SIG-M5 (cell line): ENCODE measurements around the gene SUPT4H1.

Experiments
- DNase-seq: peaks from one replicate; lab custom pipeline; 2025; lab: John Stamatoyannopoulos, UW

The SUPT4H1 gene

GRCh38 chr17:58317421-58318064 lies 34.5 kb downstream of the SUPT4H1 start:
- DNase-seq: no peak

DNA sequence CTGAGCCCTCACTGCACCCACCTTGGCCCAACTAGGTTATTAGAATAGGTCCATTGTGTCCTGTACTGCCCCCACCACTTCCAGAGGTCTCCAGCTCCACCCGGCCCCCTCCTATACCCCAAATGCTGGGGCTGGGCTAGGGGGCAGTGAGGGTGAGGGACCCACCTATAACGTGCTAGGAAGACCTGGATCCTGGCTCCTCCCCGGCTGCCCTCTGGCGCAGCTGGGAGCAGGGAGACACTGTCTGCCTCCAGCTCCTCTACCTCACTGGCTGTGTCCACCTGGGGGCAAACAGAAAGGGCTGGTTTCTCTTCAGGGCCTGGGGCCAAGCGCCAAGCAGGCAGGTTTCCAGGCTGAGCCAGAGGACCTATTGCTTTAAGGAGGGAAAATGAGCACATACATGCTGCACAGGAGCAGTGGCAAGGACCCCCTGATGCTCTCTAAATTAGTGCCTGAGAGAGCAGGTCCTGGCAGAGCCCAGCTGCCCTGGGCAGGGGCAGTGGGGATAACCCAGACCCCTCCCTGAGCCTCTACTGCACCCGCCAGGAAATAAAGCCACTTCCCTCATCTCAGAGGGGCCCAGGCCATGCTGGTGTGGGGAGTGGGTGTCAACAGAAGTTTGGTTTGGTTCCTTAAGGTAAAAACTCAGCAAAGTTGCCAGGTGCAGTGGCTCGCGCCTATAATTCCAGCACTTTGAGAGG lies 35.6 kb downstream of the SUPT4H1 start:
- DNase-seq: no peak

GRCh38 chr17:58315750-58316149 lies 36.3 kb downstream of the SUPT4H1 start:
- no peak for DNase-seq

- DNase-seq: no peak
These were observed 36.7 kb downstream of the SUPT4H1 start for GRCh38 chr17:58315281-58315711.

DNA sequence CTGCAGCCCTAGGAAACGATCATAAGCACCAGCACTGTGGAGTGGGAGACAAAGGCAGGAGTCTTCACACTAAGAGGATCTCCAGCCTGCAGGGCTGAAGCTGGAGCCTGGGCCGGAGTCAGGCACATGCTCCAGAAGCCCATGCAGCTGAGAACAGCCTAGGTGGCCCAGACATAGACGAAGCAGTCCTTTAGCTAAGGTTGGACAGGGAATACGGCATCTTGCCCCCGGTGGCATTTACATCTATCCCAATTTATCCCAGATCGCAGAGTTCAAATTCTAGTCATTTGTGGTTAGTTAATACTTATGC lies 37.3 kb downstream of the SUPT4H1 start:
- DNase-seq: no peak

GRCh38 chr17:58313815-58314705 lies 37.9 kb downstream of the SUPT4H1 start:
- DNase-seq: no peak

- no peak for DNase-seq
These were observed 39.2 kb downstream of the SUPT4H1 start for GRCh38 chr17:58312829-58313228.

DNA sequence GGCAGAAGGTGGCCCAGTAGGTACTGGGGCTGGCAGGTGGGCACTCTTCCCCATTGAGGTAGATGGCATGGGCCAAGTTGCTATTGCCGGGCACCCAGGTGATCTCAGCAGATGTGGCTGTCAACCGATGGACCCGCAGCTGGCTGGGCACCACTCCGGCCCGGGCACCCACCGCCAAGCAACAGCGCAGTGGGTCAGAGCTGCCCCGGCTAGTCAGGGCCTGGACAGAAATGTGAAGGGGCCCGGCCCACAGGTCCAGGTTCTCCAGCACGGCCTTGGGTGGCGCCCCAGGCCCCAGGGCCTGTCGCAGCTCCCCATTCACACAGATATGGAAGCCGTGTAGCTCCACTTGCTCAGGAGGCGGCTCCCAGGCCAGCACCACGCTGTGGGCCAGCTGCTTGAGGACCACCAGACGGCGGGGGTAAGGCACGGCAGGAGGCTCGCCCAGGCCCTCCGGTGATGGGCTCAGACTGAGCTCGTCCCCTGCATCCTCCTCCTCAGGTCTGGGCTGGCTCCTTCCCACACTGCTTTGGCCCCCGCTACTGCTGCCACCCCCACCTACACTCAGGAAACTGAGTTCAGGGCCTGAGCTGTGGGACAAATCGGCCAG lies 39.9 kb downstream of the SUPT4H1 start:
- no peak for DNase-seq

DNA sequence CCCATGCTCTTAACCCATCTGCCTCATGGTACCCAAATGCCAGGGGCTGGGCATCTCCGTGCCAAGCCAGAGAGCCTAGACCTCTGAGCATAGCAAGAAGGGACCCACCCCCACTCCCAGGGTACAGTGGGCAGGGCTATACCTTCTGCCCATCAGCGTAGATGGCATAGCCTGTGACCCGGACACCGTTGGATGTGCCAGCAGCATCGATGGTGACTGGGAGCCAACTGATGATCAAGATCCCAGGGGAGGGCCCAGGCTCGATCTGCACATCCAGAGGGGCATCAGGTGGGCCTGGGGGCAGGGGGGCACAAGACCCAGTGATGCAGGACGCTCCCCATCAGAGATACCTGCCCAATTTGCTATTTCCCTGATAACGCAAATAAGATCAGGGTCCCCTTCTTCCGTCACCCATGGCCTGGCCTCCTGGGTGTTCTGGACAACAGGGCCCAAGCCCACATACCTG lies 40.5 kb downstream of the SUPT4H1 start:
- DNase-seq: no peak

- no peak for DNase-seq
These were observed 41.2 kb downstream of the SUPT4H1 start for GRCh38 chr17:58310511-58311428.

DNA sequence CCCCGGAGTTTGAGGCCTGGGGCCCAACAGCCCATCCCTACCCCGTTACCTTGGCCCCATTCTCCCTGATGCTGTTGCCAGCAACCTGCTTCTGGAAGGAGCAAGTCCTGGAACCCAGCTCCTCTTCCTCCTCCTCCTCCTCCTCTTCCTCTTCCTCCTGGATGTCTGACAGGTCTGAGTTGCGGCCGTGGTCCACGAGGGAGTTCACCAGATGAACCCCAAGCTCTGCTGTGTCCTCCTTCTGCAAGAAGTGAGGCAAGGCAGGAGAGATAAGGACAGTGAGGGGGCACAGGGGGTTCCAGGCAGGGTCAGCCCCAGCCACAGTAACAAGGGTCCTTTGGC lies 42.1 kb downstream of the SUPT4H1 start:
- DNase-seq: no peak

- no peak for DNase-seq
These were observed 42.8 kb downstream of the SUPT4H1 start for GRCh38 chr17:58308985-58309917.

DNA sequence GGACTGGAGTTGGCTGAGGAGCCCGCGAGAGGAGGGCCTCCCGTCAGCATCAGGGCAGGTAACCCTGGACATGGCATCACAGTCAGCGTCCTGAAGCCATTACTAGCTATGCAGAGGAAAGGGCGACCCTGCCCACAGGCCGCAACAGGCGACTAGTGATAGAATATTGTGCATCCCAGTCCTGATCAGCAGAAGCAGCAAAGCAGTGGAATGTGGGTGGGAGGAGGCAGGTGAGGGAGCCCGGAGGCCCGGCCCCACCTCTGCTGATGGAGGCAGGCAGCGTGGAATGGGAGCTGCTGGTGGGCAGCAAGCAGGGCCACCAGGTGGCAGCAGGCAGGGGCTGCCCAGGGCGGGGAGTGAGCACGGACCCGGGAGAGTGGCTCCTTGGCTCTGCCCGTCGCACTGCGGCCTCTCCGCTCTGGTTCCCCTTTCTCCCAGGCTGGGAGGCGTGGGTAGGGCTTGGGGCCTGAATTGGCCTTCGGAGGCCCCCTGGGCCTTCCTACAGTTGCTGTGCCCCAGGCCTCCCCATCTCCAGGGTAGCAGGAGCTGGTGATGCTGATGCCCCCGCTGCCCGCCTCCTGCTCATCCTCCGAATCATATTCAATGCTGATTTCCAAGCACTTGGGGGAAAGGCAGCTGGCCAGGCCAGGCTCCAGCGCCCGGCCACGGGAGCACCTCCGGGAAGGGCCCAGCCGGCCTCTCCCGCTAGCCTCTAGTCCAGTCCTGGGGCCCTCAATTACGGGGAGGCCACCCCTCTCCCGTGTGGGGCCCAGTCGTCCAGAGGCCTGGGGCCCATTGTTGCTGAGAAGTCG lies 43.6 kb downstream of the SUPT4H1 start:
- DNase-seq: no peak

- no peak for DNase-seq
These were observed 44.4 kb downstream of the SUPT4H1 start for GRCh38 chr17:58307468-58308172.

DNA sequence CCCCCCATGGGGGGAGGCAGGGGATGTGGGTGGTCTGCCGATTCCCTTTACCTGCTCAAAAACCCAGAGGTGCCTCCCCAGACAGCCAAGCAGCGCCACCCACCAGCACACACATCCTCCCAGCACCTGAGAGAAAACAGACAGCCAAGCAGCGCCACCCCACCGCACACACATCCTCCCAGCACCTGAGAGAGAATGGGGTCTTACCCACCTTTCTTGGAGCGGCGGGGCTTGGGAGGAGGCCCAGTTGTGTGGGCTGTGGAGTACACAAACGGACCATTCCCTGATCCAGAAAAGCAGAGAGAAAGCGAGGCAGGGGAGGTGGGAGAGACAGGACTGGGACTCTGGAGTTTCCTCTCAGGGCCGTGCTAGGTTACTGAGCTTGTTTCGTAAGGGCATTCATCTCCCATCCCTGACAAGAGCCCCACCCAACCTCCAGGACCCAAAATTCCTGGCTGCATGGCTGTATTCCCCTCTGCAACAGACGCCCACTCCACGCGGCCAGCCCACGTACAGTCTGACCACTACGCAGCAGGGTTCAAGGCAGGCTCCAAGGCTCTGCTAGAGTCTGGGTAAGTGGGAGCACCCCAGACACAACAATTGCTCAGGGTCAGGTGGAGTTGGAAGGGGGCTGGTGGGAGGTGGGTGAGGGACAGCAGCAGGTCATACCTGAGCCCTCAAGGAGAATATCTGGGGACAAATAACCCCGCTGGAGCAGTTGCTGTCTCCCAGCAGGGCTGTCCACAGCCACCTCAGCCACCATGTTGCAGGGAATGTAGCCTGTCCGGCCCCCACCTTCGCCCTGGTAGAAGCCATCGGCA lies 45.7 kb downstream of the SUPT4H1 start:
- DNase-seq: no peak

DNA sequence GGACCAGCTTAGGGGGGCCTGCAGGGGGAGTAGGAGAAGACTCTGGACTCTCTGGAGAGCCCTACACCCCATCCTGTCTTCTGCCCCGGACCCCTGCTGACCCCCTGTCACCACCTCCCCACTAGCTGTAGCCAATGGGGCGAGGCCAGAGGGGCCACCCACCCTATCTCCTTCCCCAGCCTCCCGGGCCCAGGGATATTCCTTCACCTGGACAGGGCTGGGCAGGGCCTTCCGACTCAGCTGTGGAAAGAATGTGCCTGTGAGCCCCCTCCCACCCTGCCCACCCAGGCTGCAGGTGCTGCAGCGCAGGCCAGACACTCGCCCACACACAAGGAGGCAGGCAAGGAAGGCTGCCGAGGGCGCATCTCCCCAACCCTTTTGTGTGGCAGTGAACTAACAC lies 46.4 kb downstream of the SUPT4H1 start:
- no peak for DNase-seq

- no peak for DNase-seq
These were observed 47.1 kb downstream of the SUPT4H1 start for GRCh38 chr17:58304750-58305486.
